ENCODE measurements around the gene TTC28. TPM values are rescaled to one million over a fixed set of nuclear protein-coding genes. Genes with fewer than 3 reads are reported as not detected.

Gene TTC28
- total RNA-seq, 1 donor from 2014 or later, result 24.5 TPM

DNA sequence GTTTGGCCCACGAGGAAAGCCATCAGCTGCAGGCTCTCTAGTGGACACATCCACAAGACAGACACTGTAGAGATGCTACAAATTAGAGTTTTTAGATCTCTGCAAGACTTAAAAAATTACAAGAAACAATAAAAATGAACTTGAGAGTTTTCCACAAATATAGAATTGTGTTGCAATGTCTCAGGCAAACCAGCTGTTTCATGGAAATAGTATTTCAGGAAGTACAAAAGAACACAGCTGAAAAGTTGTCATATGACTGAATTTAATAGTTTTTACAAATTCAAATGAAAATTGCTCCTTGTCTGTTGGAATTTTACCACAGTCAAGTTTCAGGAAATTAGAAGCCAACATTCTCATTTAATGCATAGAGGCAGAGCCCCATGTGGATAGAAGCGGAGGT lies 576.0 kb downstream of the TTC28 start:
- DNase-seq (ENCODE audit: low spot score in 2 of 2), result no peak
- no peak overlapping the region for H3K4me3 ChIP-seq
- no peaks in the 10 kb centered on the region for H3K4me1 ChIP-seq
- intact Hi-C loops (cut with DNase I), result no loop called here
- no peaks in the 10 kb centered on the region for H3K27me3 ChIP-seq
- TF ChIP-seq, protein P1, sequence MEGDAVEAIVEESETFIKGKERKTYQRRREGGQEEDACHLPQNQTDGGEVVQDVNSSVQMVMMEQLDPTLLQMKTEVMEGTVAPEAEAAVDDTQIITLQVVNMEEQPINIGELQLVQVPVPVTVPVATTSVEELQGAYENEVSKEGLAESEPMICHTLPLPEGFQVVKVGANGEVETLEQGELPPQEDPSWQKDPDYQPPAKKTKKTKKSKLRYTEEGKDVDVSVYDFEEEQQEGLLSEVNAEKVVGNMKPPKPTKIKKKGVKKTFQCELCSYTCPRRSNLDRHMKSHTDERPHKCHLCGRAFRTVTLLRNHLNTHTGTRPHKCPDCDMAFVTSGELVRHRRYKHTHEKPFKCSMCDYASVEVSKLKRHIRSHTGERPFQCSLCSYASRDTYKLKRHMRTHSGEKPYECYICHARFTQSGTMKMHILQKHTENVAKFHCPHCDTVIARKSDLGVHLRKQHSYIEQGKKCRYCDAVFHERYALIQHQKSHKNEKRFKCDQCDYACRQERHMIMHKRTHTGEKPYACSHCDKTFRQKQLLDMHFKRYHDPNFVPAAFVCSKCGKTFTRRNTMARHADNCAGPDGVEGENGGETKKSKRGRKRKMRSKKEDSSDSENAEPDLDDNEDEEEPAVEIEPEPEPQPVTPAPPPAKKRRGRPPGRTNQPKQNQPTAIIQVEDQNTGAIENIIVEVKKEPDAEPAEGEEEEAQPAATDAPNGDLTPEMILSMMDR (IDR thresholded peaks at IDR 0.05), result no peak
- peaks cover 14 to 16% of the 10 kb centered on the region in 2 donors for H3K36me3 ChIP-seq
- no peaks in the 10 kb centered on the region for H3K9me3 ChIP-seq
- no peak overlapping the region for H3K27ac ChIP-seq

- Histone ChIP-seq H3K27me3 (no peaks in the 10 kb centered on the region), H3K36me3 (peaks cover 20 to 23% of the 10 kb centered on the region in 2 donors), H3K4me3 (no peak overlapping the region), H3K27ac (no peak overlapping the region), H3K9me3 (no peaks in the 10 kb centered on the region), H3K4me1 (no peaks in the 10 kb centered on the region)
- TF ChIP-seq, protein P1 (IDR thresholded peaks at IDR 0.05), result no peak
- no peak for DNase-seq (ENCODE audit: low spot score in 2 of 2)
- intact Hi-C loops (cut with DNase I), result no loop called here
Measured at GRCh38 chr22:28102151-28102812, 577.4 kb downstream of the TTC28 start.

GRCh38 chr22:28097627-28098026 lies 582.0 kb downstream of the TTC28 start:
- Histone ChIP-seq H3K9me3 (no peaks in the 10 kb centered on the region), H3K27ac (no peak overlapping the region), H3K36me3 (peaks cover 18 to 31% of the 10 kb centered on the region in 2 donors), H3K27me3 (no peaks in the 10 kb centered on the region), H3K4me1 (no peaks in the 10 kb centered on the region), H3K4me3 (no peak overlapping the region)
- TF ChIP-seq, protein P1 (IDR thresholded peaks at IDR 0.05), result no peak
- no peak for DNase-seq (ENCODE audit: low spot score in 2 of 2)
- intact Hi-C loops (cut with DNase I), result no loop called here

GRCh38 chr22:28096161-28096560 lies 583.5 kb downstream of the TTC28 start:
- TF ChIP-seq, protein P1 (IDR thresholded peaks at IDR 0.05), result no peak
- Histone ChIP-seq H3K9me3 (no peaks in the 10 kb centered on the region), H3K36me3 (peaks cover 18 to 35% of the 10 kb centered on the region in 2 donors), H3K27me3 (no peaks in the 10 kb centered on the region), H3K27ac (no peak overlapping the region), H3K4me3 (no peak overlapping the region), H3K4me1 (no peaks in the 10 kb centered on the region)
- no peak for DNase-seq (ENCODE audit: low spot score in 2 of 2)
- intact Hi-C loops (cut with DNase I), result no loop called here

- H3K27ac ChIP-seq, result no peak overlapping the region
- H3K27me3 ChIP-seq, result no peaks in the 10 kb centered on the region
- H3K4me1 ChIP-seq, result no peaks in the 10 kb centered on the region
- H3K9me3 ChIP-seq, result no peaks in the 10 kb centered on the region
- H3K36me3 ChIP-seq, result peaks cover 18 to 35% of the 10 kb centered on the region in 2 donors
- TF ChIP-seq, protein P1 (IDR thresholded peaks at IDR 0.05), result no peak
- intact Hi-C loops (cut with DNase I), result no loop called here
- no peak overlapping the region for H3K4me3 ChIP-seq
- no peak for DNase-seq (ENCODE audit: low spot score in 2 of 2)
Measured at GRCh38 chr22:28095316-28096095, 584.1 kb downstream of the TTC28 start.
